IPS-20b (cell line): ENCODE measurements around the gene KLF1.
A peak's percentile ranks its signal among the peaks of the same experiment; 100 is the strongest.

Source experiments
- H3K27ac ChIP-seq: one replicate; pipeline ENCODE4 v1.5.1; 2013; ENCODE audit warnings: low read length
- H3K27me3 ChIP-seq: 2 replicates; pipeline ENCODE4 v1.6.1; 2013; ENCODE audit warnings: mild to moderate bottlenecking, low read length, inconsistent platforms; ENCODE audit not compliant: insufficient read depth
- H3K36me3 ChIP-seq: 2 replicates; pipeline ENCODE4 v1.6.1; 2013; ENCODE audit warnings: low read depth, mild to moderate bottlenecking, inconsistent platforms, low read length, moderate library complexity; ENCODE audit not compliant: insufficient read depth
- H3K4me1 ChIP-seq: 2 replicates; pipeline ENCODE4 v1.6.1; 2013; ENCODE audit warnings: mild to moderate bottlenecking, control low read depth, inconsistent platforms, low read length, moderate library complexity; ENCODE audit not compliant: insufficient read depth
- H3K4me3 ChIP-seq: 2 replicates; pipeline ENCODE4 v1.5.1; 2013; ENCODE audit warnings: mild to moderate bottlenecking, low read length, inconsistent platforms
- H3K9ac ChIP-seq: 2 replicates; pipeline ENCODE4 v1.6.1; 2013; ENCODE audit warnings: low read depth, mild to moderate bottlenecking, inconsistent platforms, low read length, moderate library complexity
- H3K9me3 ChIP-seq: 2 replicates; pipeline ENCODE4 v1.6.1; 2013; ENCODE audit warnings: mild to moderate bottlenecking, low read depth, low read length, inconsistent platforms; ENCODE audit not compliant: insufficient read depth

Gene KLF1

DNA sequence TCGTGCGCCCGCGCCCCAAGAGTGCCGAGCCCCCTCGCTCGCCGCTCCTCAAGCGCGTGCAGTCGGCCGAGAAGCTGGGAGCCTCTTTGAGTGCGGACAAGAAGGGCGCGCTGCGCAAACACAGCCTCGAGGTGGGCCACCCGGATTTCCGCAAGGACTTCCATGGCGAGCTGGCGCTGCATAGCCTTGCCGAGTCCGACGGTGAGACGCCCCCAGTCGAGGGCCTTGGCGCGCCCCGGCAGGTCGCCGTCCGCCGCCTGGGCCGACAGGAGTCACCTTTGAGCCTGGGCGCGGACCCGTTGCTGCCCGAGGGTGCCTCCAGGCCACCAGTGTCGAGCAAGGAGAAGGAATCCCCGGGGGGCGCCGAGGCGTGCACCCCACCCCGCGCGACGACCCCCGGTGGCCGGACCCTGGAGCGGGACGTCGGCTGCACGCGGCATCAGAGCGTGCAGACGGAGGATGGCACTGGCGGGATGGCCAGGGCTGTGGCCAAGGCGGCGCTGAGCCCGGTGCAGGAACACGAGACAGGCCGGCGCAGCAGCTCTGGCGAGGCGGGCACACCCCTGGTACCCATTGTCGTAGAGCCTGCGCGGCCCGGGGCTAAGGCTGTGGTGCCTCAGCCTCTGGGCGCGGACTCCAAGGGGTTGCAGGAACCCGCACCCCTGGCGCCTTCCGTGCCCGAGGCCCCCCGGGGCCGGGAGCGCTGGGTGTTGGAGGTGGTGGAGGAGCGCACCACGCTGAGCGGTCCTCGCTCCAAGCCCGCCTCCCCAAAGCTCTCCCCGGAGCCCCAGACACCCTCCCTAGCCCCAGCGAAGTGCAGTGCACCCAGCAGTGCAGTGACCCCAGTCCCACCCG is 12.9 kb downstream of the KLF1 start:
- H3K27ac ChIP-seq: no peak overlapping the region
- 0 out of 2 replicates have a peak, but pooled peaks cover 4% of the 10 kb centered on the region for H3K9me3 ChIP-seq
- no peak overlapping the region for H3K4me3 ChIP-seq
- no peaks in the 10 kb centered on the region for H3K27me3 ChIP-seq
- H3K36me3 ChIP-seq: peaks cover 9% of the 10 kb centered on the region
- no peaks in the 10 kb centered on the region for H3K4me1 ChIP-seq
- H3K9ac ChIP-seq: no peak overlapping the region

- no peak overlapping the region; the same call in 1 of the 2 replicates for H3K4me3 ChIP-seq
Measured at GRCh38 chr19:12872941-12873890, 13.8 kb downstream of the KLF1 start.

DNA sequence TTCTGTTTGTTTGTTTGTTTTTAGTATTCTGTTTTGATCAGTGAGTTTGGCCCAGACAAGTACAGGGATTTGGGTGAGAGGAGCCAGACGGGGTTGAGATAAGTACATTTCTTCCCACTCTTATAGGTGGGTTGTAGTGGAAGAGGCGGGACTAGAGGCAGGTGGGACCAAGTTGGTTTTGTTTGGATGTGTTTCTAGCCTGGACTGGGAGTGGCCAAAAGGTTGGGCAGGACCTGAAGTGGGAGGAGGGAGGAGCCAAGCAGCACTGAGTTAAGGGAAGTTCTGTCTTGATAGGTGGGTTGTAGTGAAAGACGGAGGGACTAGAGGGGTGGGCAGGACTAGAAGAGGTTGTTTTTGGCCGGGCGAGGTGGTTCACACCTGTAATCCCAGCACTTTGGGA is 14.7 kb downstream of the KLF1 start:
- no peaks in the 10 kb centered on the region for H3K4me1 ChIP-seq
- no peak overlapping the region for H3K9ac ChIP-seq
- peaks cover 4% of the 10 kb centered on the region for H3K36me3 ChIP-seq
- no peak overlapping the region for H3K4me3 ChIP-seq
- 0 out of 2 replicates have a peak, but pooled peaks cover 4% of the 10 kb centered on the region for H3K9me3 ChIP-seq
- no peak overlapping the region for H3K27ac ChIP-seq
- H3K27me3 ChIP-seq: no peaks in the 10 kb centered on the region

More at GRCh38 chr19:12872941-12873890, 13.8 kb downstream of the KLF1 start:
- H3K9me3 ChIP-seq: 0 out of 2 replicates have a peak, but pooled peaks cover 4% of the 10 kb centered on the region
- H3K27ac ChIP-seq: no peak overlapping the region
- no peaks in the 10 kb centered on the region for H3K4me1 ChIP-seq
- no peak overlapping the region for H3K9ac ChIP-seq
- no peaks in the 10 kb centered on the region for H3K27me3 ChIP-seq
- H3K36me3 ChIP-seq: peaks cover 9% of the 10 kb centered on the region

DNA sequence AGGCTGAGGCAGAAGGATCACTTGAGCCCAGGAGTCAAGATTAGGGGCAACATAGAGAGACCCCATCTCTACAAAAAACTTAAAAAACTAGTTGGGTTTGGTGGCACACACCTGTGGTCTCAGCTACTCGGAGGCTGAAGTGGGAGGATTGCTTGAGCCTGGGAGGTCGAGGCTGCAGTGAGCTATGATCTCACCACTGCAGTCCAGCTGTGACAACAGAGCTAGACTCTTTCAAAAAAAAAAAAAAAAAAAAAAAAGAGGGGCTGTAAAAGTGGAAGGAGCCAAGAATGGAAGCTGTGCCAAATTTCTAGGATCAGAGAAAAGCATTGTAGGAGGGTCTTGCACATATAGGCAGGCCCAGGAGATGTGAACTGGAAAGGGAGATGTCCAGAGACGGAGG is 15.3 kb downstream of the KLF1 start:
- no peaks in the 10 kb centered on the region for H3K27me3 ChIP-seq

DNA sequence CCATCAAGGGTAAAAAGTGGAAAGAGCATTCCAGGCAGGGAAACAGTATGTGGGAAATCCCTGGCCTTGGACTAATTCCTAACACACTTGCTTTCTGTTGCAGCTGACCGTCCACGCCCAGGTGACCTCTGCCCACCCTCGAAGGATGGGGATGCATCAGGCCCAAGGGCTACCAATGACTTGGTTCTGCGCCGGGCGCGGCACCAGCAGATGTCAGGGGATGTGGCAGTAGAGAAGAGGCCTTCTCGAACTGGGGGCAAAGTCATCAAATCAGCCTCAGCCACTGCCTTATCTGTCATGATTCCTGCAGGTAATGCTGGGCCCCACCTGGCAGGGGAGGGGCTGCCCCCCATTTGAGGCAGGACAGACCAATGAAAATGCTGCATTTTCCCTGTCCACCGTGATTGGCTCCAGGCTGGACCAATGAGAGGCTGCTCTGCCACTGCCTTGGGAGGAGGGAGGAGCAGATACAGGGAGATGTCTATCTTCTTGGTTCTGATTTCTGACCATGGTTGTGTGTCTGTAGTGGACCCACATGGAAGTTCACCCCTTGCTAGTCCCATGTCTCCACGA is 18.4 kb downstream of the KLF1 start:
- Histone ChIP-seq H3K27me3 (no peaks in the 10 kb centered on the region), H3K9me3 (0 out of 2 replicates have a peak, but pooled peaks cover 4% of the 10 kb centered on the region), H3K27ac (no peak overlapping the region), H3K4me1 (peaks cover 10% of the 10 kb centered on the region), H3K36me3 (peaks cover 4% of the 10 kb centered on the region), H3K9ac (no peak overlapping the region), H3K4me3 (no peak overlapping the region)

More for the DNA sequence above, 15.3 kb downstream of the KLF1 start:
- H3K4me1 ChIP-seq: peaks cover under 1% of the 10 kb centered on the region
- H3K4me3 ChIP-seq: no peak overlapping the region
- no peak overlapping the region for H3K27ac ChIP-seq
- H3K9ac ChIP-seq: no peak overlapping the region
- peaks cover 4% of the 10 kb centered on the region for H3K36me3 ChIP-seq
- H3K9me3 ChIP-seq: 0 out of 2 replicates have a peak, but pooled peaks cover 4% of the 10 kb centered on the region

GRCh38 chr19:12867120-12868099 is 19.6 kb downstream of the KLF1 start:
- peak overlapping the region; percentile 68 for H3K4me3 ChIP-seq
- peaks cover 4% of the 10 kb centered on the region for H3K36me3 ChIP-seq
- H3K9ac ChIP-seq: peak overlapping the region; percentile 71; the same call in 1 of the 2 replicates
- H3K4me1 ChIP-seq: peaks cover 10% of the 10 kb centered on the region
- H3K9me3 ChIP-seq: no peaks in the 10 kb centered on the region
- H3K27me3 ChIP-seq: no peaks in the 10 kb centered on the region; the same call in 1 of the 2 replicates
- no peak overlapping the region for H3K27ac ChIP-seq

DNA sequence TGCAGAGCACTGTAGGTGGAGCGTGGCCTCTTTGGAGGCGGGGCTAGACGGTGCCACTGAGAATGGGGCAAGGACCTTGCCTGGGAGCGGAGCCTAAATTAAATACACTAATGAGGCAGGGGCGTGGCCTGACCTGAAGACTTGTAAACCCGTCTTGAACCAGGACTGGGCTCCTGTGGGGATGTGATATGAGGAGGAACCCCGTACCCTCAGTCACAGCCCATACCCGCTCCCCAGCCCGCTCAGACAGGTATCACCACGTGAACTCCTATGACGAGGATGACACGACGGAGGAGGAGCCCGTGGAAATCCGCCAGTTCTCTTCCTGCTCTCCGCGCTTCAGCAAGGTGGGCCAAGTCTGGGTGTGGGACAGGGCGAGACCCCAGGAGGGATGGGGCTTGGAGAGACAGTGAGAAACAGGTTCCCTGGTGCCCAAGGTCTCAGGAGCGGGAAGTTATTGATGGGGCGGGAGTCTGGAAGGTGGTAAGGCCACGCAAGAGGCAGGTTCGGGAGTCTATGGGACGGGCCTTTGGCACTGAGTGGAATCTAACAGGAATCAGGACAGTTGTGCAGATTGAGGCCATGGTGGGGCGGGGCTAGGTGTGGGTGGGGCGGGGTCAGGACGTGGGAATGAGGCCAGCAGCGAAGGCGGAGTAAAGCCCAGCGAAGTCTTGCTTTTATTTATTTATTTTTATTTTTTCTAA is 20.4 kb downstream of the KLF1 start:
- Histone ChIP-seq H3K4me1 (peaks cover 10% of the 10 kb centered on the region), H3K9ac (no peak overlapping the region), H3K36me3 (peaks cover 4% of the 10 kb centered on the region), H3K27me3 (no peaks in the 10 kb centered on the region; the same call in 1 of the 2 replicates), H3K27ac (no peak overlapping the region), H3K4me3 (no peak overlapping the region), H3K9me3 (no peaks in the 10 kb centered on the region)

DNA sequence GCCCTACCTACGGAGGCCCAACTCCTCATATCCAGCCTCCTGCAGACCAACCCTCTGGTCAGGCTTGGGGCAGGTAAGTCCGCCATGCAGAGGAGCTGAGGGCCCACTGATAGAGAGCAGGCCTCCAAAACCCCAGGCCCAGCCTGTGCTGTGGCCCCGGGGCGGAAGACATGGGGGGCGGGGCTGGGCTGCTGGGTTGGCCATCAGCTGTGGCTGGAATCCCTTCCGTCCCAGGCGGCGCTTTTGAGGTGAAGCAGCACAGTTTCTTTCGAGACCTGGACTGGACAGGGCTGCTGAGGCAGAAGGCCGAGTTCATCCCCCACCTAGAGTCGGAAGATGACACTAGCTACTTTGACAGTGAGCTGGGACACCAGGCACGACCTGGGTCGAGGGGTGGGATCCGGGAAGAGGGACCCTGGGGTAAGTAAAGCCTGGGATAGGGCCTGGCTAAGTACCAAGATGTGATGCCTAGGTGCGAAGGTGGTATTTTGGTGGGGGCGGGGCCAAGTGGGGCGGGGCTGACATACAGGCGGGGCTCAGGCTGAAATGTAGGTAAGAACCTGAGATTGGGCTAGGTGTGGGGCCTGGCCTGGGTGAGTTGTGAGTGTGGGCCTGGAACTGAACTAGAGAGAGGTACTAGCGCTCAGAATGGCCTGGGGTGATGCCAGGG is 21.1 kb downstream of the KLF1 start:
- Histone ChIP-seq H3K4me1 (peaks cover 10% of the 10 kb centered on the region), H3K9me3 (no peaks in the 10 kb centered on the region), H3K27ac (no peak overlapping the region), H3K36me3 (peaks cover 5% of the 10 kb centered on the region), H3K27me3 (no peaks in the 10 kb centered on the region; the same call in 1 of the 2 replicates), H3K4me3 (no peak overlapping the region), H3K9ac (no peak overlapping the region)

DNA sequence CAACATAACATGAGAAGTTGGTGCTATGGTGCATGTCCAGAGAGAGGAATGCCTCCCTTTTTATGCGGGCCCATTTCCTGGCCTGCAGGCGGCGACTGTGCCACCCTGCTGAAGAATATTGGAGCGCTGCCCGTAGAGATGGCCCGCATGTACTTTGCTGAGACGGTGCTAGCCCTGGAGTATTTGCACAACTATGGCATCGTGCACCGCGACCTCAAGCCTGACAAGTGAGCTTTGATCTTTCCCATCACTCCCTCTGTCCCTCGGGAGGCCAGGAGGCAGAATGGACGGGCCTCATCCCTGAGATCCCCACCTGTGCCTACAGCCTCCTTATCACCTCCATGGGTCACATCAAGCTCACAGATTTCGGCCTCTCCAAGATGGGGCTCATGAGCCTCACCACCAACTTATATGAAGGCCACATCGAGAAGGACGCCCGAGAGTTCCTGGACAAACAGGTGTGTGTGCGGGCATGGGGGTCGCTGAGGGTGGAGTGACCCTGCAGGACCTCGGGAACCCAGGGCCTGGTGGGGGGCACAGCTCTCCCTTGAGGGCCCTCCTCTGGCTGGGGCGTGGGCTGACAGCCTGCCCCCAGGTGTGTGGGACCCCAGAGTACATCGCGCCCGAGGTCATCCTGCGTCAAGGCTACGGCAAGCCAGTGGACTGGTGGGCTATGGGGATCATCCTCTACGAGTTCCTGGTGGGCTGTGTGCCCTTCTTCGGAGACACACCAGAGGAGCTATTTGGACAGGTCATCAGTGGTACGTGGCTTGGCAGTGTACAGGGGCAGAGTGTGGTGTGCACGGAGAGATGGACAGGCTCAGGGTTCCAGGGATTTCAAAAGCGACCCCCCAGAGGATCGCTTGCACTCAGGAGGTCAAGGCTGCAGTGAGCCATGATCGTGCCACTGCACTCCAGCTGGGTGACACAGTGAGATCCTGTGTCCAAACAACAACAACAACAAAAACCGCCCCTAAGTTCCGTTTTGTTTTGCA is 22.0 kb downstream of the KLF1 start:
- Histone ChIP-seq H3K27ac (no peak overlapping the region), H3K4me3 (no peak overlapping the region), H3K4me1 (peaks cover 10% of the 10 kb centered on the region), H3K27me3 (no peaks in the 10 kb centered on the region; the same call in 1 of the 2 replicates), H3K9ac (no peak overlapping the region), H3K36me3 (peaks cover 10% of the 10 kb centered on the region), H3K9me3 (no peaks in the 10 kb centered on the region)
